HT-29 (cell line): ENCODE results near the gene MALL. TPM values are rescaled to one million over a fixed set of nuclear protein-coding genes. Genes with fewer than 3 reads are reported as not detected.
"Not testable (repeated sequence)": the region's sequence is repeated elsewhere in the genome, so short reads cannot be mapped to it uniquely, and the experiment has no call there.

Source experiments
- DNase-seq: peaks from one replicate; pipeline ENCODE4 v3.0.0-alpha.2; 2015; ENCODE audit warnings: low spot score
- small RNA-seq: library from RNA; depleted of rRNA; stranded (forward); fragments of <200 nt; gene quantifications from one replicate; pipeline ENCODE3, GENCODE V24; 2014
- total RNA-seq: library from RNA; depleted of rRNA; stranded (reverse); fragments of >200 nt; shearing (Covaris generic); gene quantifications from 2 replicates; pipeline ENCODE4 v1.2.3, GENCODE V29; 2014; rRNA removed

Gene MALL
- total RNA-seq, 1 experiment from 2014 or later: 82.0 TPM

- DNase-seq: not testable (repeated sequence)
Measured at GRCh38 chr2:110052166-110052565, 63.5 kb downstream of the MALL start.

DNA sequence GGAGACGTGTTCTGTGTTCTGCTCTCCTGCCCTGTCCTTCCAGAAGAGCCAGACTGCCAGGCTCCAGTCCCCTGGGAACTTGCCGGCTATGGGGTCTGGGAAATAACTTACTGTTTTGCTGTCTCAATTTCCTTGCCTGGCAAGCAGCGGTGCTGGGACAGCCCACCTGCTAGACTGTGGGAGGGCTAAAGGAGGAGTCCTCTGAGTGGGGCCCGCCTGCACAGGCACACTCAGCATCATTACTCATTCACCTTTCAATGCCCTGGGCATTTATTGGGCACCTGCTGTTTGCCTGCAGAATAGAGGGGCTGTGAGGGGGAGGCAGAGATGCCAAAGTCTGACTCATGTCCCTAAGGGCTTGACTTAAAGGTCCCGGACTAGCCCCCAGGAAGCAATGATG, 65.4 kb downstream of the MALL start:
- DNase-seq: not testable (repeated sequence)

DNA sequence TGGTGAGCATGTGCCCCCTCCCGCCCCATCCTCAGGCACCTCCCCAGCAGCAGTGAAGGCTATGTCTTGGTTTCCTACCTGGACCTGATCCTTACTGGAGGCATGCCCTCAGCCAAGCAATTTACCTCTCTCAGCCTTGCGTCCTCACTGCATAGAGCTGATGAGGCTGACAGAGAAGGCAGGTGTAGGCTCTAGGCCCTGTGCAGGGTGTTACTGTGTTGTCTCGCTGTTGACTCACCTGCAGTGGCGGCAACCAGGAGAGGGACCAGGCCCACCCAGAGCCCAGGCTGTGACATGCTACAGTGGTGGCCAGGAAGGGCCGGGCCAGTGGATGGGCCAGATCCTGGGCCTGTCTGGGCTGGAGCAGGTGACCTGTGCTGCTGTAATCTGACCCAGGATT, 65.9 kb downstream of the MALL start:
- DNase-seq: not testable (repeated sequence)

GRCh38 chr2:110048255-110049197, 67.1 kb downstream of the MALL start:
- not testable (repeated sequence) for DNase-seq

GRCh38 chr2:110047225-110047624, 68.4 kb downstream of the MALL start:
- not testable (repeated sequence) for DNase-seq

DNA sequence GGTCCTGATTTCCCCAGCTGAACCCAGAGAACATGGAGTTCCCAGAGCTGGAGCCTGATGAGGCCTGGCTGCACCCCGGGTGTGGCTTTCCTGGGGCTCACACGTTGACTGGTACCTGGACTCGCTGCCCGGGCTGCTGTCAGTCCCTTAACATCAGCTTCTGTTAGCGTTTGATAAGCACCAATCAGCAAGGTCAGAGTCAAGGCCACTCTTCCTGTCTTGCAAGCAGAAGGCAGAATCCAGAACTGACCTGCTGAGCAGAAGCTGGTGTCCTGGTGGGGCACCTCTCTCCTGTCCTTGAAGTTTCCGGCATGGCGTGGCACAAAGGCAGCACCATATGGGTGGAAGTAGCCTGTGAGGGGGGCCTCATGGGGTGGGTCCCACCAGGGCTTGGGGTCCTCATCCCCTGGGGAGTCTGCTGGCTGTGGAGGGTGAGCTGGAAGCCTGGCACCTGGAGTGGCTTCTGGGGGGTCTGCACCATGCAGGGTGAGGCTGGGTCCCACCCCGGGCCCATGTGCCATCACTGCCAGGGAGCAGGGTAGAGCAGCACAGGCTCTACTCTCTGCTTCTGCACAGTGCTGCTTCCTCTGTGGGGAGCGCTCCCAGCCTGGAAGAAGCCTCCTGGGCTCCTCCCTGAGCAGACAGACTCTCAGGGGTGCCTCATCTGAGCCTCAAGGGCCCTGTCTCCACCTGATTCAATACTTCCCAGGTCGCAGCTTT, 73.5 kb downstream of the MALL start:
- DNase-seq: not testable (repeated sequence)

GRCh38 chr2:110037336-110037735, 78.3 kb downstream of the MALL start:
- not testable (repeated sequence) for DNase-seq

DNA sequence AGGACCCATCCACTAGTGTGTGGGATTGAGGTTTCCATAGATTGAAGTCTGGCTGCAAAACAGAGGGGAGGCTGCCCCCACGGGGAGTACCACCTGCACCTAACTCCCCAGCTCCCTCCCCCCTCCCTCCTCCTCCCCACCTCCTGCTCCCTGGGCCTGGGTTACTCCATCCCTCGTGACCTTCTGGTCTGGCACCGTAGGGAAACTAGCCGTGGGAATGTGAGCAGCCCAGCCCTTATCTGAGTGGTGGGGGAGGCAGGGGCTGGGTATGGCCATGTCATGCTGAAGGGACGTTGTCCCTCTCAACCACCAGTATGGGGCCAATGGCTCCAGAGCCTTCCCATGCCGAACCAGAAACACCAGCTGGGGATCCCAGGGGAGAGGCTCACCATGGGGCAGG, 80.2 kb downstream of the MALL start:
- not testable (repeated sequence) for DNase-seq

GRCh38 chr2:110034935-110035334, 80.7 kb downstream of the MALL start:
- not testable (repeated sequence) for DNase-seq

Small RNA genes within 50 kb of the gene (small RNA-seq; reads per million reads assigned to genes)
- gene MIR4267 (not detected), gene MIR4436B1 (not detected)

Other genes with a start within 250 kb of the MALL start
- 1.3 and 2.0 TPM in 2 replicates for gene LIMS3, start 217.1 kb downstream of the MALL start, total RNA-seq
- gene NPHP1, start 89.2 kb upstream of the MALL start, total RNA-seq: 0.92 and 2.0 TPM in 2 replicates
- 106 and 130 TPM in 2 replicates for gene MTLN, start 96.7 kb upstream of the MALL start, total RNA-seq